Fibroblast of peridontal ligament (primary cell): ENCODE data around the gene TFF3.

Source experiments
- DNase-seq: peaks from one replicate; pipeline ENCODE4 v3.0.0-alpha.2; 2010; ENCODE audit errors: extremely low read depth

Gene TFF3

GRCh38 chr21:42346866-42347600 is 31.8 kb upstream of the TFF3 start:
- no peak for DNase-seq

GRCh38 chr21:42346441-42346840 is 31.2 kb upstream of the TFF3 start:
- DNase-seq = no peak

DNA sequence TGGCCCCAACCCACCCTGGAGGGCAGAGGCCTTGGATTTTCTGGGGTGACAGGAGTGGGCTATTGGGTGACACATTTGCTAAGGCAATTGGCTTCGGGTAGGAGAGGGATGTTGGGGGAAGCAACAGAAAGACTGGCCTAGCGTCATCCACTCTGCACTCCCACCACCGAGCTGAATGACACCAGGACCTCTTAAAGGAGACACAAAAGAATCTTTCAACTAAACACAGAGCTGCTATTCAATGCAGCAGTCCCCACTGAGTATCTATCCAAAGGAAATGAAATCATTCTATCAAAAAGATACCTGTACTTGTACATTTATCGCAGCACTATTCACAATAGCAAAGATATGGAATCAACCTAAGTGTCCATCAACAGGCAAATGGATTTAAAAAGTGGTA is 29.4 kb upstream of the TFF3 start:
- DNase-seq = no peak

DNA sequence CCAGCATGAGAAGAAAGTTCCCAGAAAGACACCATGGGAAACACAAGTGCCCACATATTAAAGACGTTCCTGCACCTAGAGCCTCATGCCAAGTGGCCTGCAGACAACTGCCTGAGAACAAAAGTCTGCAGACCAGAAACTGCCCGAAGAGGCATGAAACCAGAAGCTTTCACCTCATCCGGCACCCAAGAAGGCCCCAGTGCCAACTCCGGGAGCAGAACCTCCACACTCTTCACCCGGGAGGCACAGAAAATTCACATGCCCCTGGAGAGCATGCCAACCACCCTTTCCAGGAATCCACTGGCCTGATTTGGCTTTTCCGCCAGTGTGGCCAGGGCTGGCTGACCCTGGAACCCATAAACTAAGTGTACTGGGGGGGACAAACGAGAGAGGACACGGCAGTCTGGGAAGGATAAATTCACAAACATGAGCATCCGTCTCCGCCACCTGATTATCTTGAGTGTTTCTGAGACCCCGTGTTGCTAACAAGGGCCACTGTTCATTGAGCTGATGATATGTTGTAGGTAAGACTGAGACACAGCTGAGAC is 28.8 kb upstream of the TFF3 start:
- DNase-seq = no peak

DNA sequence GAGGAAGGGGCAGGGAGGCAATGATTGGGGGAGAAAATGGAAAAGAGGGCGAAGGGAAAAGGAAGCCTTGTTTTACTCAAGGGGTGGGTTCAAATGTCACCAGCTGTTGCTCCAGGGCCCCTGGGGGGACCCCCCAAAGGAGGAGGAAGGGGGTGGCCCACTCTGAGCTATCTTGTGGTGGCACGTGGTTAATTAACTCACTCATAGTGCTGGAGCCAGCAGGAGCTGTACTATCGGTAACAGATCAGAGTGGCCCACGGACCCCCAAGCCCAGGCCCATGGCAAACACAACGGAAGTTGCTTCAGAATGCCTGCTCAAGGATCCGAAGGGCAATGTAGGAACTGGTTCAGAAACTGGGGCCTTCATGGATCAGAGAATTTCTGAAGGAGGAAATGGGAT is 28.3 kb upstream of the TFF3 start:
- no peak for DNase-seq

DNA sequence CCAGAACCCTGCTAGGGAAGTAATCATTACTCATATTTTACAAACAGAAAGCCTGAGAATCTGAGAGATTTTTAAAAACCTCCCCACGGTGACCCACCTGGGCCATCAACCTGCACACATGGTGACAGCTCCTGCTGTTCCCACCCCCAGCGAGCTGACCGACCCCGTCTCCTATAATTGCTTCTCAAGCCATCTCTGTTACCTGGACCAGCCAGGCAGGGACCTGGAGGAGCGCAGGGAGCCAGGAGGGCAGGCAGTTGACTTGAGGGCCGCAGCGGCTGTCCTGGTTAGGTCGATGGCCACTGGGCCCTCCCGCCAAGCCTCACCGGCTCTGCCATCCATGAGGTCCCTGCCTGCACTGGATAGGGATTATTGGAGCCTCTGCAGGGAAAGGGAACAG is 27.9 kb upstream of the TFF3 start:
- DNase-seq = no peak

- no peak for DNase-seq
Observed at GRCh38 chr21:42341776-42342542, 26.8 kb upstream of the TFF3 start.

DNA sequence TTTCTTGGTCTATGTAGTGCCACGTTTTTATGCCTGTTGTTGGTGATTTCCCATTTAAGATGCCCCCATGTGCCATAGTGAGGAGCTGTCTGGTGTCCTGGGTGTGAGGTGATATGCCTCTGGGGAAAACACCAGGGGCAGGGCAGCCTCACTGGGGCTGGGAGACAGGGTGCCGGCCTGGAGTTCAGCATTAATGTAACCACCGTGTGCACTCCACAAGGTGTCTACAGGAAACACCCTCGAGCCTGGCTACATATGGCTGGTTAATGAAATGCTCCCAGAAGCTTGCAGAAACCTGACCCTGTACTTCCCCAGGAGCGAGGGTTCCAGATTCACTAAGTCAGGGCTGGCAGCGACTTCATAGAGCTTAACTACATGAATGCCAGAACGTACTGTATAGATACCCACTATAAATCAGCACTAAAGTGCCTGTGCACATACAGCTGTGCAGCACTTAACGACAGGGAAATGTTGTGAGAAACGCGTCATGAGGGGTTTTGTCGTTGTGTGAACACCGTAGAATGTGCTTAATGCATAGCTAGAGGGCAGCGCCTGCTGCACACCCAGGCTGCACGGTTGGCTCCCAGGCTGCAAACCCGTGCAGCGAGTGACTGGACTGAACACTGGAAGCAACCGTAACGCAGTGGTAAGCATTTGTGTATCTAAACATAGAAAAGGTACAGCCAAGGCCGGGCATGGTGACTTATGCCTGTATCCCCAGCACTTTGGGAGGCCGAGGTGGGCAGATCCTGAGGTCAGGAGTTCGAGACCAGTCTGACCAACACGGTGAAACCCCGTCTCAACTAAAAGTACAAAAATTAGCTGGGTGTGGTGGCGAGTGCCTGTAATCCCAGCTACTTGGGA is 25.2 kb upstream of the TFF3 start:
- no peak for DNase-seq

DNA sequence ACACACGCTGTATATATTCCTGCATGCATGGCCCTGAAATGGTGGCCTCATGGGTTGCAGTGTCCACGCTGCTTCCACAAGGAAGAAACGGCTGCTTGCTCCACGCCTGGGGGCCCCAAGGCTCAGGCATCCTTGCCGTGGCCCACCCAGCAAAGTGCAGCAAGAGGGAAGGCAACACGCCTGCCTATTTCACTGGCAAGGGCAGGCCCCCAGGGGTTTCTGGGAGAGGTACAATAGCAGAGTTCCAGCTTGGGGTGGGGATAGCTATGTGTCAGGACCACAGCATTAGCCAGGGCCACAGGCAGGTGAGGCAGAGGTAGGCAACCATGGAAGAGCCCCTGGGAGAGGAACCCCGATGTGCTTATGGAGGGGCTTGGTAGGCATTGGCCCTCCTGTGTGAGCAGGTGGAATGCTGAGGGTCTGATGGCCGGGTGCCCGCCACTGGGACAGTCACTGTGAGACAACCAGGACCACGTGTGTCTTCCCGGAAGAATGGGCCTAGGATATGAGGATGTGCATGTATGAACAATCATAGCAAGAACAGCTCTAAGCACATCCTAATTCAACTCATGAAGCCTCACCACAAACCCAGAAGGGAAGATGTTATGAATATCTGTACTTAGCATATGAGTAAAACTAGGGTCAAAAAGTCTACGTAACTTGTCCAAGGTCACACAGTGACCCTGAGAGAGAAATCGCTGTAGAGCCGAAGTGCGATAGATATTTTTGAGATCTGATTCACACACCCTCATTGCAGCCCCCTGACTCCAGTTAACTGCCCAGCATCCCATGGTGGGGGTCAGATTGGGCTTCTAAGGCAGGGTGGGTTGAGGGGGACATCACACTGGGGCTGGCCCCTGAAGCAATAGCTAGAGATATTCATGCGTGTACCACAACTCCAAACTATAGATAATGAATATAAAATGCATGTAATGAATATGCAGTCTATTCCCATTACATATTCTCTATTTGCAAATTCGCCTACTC is 23.8 kb upstream of the TFF3 start:
- no peak for DNase-seq

GRCh38 chr21:42337830-42338728 is 22.9 kb upstream of the TFF3 start:
- peak; percentile 6 for DNase-seq

DNA sequence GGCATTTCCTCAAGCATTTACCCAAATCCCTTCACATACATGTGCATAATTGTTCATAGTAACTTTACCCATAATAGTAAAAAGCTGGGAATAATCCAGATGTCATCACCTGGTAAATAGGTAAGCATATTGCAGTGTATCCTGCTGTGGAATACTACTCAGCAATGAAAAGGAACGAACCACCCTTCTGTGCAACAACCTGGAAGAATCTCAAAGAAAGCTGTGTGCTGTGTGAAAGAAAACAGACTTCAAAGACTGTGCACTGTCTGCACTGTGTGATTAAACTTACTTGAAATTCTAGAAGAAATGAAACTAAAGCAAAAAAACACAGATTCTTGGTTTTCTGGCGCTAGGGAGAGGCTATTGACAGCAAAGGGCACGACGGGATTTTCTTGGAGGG is 22.1 kb upstream of the TFF3 start:
- no peak for DNase-seq

- no peak for DNase-seq
Observed at GRCh38 chr21:42336054-42336453, 20.8 kb upstream of the TFF3 start.

DNA sequence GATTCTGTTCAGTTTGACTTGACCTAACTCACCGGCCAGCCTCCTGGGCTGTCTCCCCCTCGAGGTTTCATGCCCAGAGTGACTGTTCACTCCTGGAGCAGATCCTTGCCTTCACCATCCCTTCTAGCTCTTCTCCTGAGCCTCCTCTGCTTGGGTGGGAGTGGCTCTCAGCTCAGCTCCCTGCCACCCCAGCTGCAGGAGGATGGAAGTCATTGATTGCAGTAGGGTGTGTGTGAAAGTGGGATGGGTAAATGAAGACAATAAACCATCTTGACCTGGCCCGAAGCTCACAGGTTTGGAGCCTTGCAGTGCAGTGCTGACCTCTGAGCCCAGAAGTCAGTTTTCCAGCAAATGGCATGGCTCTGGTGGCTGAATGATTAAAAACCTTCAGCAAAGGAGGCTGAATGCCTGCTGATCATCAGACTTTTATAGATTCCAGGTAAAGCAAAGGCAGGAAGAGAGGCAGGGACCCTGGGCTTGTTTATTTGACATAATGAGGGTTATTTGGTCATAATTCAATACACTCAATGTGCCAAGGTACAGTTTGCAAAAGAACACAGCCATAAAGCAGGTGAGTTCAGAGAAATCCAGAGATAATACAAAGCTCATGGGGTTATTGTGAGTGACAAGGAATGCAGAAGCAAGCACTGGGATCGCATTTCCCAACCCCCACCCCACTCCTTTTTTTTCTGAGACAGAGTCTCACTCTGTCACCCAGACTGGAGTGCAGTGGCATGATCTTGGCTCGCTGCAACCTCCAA is 17.5 kb upstream of the TFF3 start:
- DNase-seq = no peak

GRCh38 chr21:42331660-42332059 is 16.5 kb upstream of the TFF3 start:
- DNase-seq = no peak

DNA sequence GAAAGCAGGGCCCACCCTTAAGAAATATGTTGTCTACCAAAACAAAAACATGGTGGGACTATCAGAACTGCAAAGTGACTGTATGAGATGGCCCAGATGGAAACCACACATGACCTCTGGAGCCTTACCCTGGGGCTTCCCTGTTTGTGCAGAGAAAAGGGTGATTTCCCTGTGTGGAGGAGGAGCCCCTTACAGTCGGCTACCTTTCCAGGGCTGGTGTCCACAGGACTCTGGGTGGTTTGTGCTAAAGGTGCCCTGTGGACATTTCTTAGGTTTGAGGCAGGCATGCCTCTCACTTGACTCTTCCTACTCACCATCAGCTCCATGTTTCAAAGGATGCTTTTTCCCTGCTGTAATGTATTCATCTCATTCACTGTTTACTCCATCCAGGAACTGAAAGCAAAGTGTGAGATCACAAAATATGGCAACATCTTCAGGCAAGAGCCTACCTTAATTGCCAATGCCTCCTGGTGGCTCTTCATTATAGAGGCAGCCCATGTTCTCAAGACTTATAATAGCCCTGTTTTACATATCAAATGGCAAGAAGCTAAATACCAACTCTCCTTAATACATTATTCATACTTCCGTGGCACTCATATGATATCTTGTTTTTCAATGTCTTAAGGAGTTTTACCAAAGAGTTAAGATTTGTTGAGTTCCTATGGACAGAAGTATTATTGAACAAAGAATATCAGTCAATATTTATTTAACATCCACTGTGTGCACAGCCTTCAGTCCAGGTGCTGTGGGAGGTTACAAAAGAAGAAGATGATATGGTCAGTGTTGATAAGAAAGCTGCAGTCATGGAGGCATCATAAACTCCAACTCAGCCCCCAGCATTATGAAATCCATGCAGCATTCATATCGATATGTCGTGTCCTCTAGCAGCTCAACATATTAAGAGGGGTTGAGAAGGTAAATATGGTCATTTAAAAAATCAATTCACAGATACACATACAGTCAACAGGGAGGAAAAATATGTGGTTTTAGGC is 15.5 kb upstream of the TFF3 start:
- DNase-seq = no peak

- no peak for DNase-seq
Observed at GRCh38 chr21:42324896-42325295, 9.7 kb upstream of the TFF3 start.

DNA sequence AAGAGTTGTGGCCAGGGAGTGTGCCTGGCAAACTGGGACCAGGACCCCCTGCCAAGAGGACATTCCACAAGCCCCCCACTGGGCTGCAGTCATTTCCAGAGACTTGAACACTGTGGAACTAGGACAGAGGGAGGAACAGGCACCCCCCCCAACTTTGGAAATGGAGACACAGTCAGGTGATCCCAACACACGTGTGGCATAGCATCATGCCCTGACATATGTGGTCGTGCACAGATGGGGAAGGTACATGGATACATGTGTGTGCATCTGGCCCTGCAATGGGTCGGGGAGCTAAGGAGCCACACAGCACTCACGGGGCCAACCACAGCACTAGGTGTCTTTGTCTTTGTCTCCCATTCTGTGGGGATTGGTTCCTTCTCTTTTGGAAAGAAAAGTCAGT is 6.6 kb upstream of the TFF3 start:
- no peak for DNase-seq

- no peak for DNase-seq
Observed at GRCh38 chr21:42321231-42321630, 6.0 kb upstream of the TFF3 start.
